Hepatocyte (in vitro differentiated cells): ENCODE measurements around the gene PDPN. TPM values are rescaled to one million over a fixed set of nuclear protein-coding genes. Genes with fewer than 3 reads are reported as not detected.

ENCODE experiments used
- DNase-seq: peaks from one replicate; pipeline ENCODE4 v3.0.0-alpha.2; 2016; ENCODE audit warnings: low spot score
- H2AFZ ChIP-seq: fragments of 200-600 bp; sonication (generic); 2 replicates; pipeline ENCODE4 v1.6.0; 2016; ENCODE audit warnings: antibody characterized with exemption, mild to moderate bottlenecking
- H3K27ac ChIP-seq: fragments of 200-600 bp; sonication (generic); 2 replicates; pipeline ENCODE4 v1.5.1; 2016; ENCODE audit warnings: mild to moderate bottlenecking
- H3K27me3 ChIP-seq: fragments of 200-600 bp; sonication (generic); 2 replicates; pipeline ENCODE4 v1.6.1; 2016
- H3K36me3 ChIP-seq: fragments of 200-600 bp; sonication (generic); replicated peaks from 2 replicates; pipeline ENCODE4 v1.5.1; 2016; ENCODE audit warnings: low read depth; ENCODE audit not compliant: insufficient read depth
- H3K4me1 ChIP-seq: fragments of 200-600 bp; sonication (generic); 2 replicates; pipeline ENCODE4 v1.5.1; 2016; ENCODE audit warnings: mild to moderate bottlenecking, moderate library complexity; ENCODE audit not compliant: insufficient read depth
- H3K4me2 ChIP-seq: fragments of 200-600 bp; sonication (generic); 2 replicates; pipeline ENCODE4 v1.6.0; 2016
- H3K4me3 ChIP-seq: fragments of 200-600 bp; sonication (generic); 2 replicates; pipeline ENCODE4 v1.5.1; 2016; ENCODE audit warnings: mild to moderate bottlenecking
- H3K79me2 ChIP-seq: fragments of 200-600 bp; sonication (generic); 2 replicates; pipeline ENCODE4 v1.6.0; 2017; ENCODE audit warnings: mild to moderate bottlenecking
- H3K9me2 ChIP-seq: fragments of 200-600 bp; sonication (generic); replicated peaks from 2 replicates; pipeline ENCODE4 v1.6.0; 2017; ENCODE audit warnings: mild to moderate bottlenecking; ENCODE audit not compliant: insufficient read depth
- H3K9me3 ChIP-seq: fragments of 200-600 bp; sonication (generic); 2 replicates; pipeline ENCODE4 v1.5.1; 2016; ENCODE audit warnings: low read depth, mild to moderate bottlenecking
- H4K20me1 ChIP-seq: fragments of 200-600 bp; sonication (generic); 2 replicates; pipeline ENCODE4 v1.6.0; 2016; ENCODE audit warnings: mild to moderate bottlenecking; ENCODE audit not compliant: insufficient read depth, poor library complexity, severe bottlenecking
- CTCF ChIP-seq: fragments of 200-600 bp; sonication (generic); IDR thresholded peaks from 2 replicates; pipeline ENCODE4 v1.5.1; 2016; ENCODE audit warnings: antibody characterized with exemption, mild to moderate bottlenecking; ENCODE audit not compliant: poor library complexity
- EZH2 ChIP-seq: fragments of 200-600 bp; sonication (generic); IDR thresholded peaks from 2 replicates; pipeline ENCODE4 v1.6.1; 2016; ENCODE audit warnings: antibody characterized with exemption, mild to moderate bottlenecking, borderline replicate concordance
- EZH2phosphoT487 ChIP-seq: fragments of 200-600 bp; sonication (generic); IDR thresholded peaks from one replicate; pipeline ENCODE4 v1.6.1; 2018; ENCODE audit warnings: antibody characterized with exemption, mild to moderate bottlenecking, low read depth, moderate library complexity; ENCODE audit not compliant: unreplicated experiment, severe bottlenecking
- WGBS: methylation state at CpG from one replicate; pipeline ENCODE4 v1.1.6; 2016; ENCODE audit warnings: low lambda C conversion rate; ENCODE audit errors: missing lambda C conversion rate; 5-methylcytosine and 5-hydroxymethylcytosine counted together
- polyA plus RNA-seq: library from polyadenylated mRNA; unstranded; fragments of >200 nt; fragmentation: Nextera tagmentation; extraction: Ambion mirVana; gene quantifications from 2 replicates; pipeline ENCODE4 v1.2.1, GENCODE V29; 2016
- total RNA-seq: library from RNA; depleted of rRNA; stranded (reverse); fragments of >200 nt; gene quantifications from 2 replicates; pipeline ENCODE4 v1.2.3, GENCODE V29; 2014

The PDPN gene
- total and polyA plus RNA-seq, 2 experiments from 2014 or later = 305 to 478 TPM

DNA sequence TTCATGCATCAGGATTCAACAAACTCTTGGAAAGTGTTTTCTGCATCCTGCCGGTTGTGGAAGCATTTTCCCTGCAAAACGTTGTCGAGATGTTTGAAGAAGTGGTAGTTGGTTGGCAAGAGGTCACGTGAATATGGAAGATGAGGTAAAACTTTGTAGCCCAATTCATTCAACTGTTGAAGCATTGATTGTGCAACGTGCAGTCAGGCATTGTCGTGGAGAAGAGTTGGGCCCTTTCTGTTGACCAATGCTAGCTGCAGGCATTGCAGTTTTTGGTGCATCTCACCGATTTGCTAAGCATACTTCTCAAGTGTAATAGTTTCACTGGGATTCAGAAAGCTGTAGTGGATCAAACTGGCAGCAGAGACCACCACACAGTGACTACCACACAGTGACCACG is 59.4 kb downstream of the PDPN start:
- H4K20me1 ChIP-seq = no peaks in the 10 kb centered on the region
- H2AFZ ChIP-seq = no peak overlapping the region
- TF ChIP-seq EZH2 = no peak
- TF ChIP-seq EZH2phosphoT487 = no peak
- TF ChIP-seq CTCF = no peak
- 87% methylated on average over 8 of the region's 8 CpGs for WGBS
- no peaks in the 10 kb centered on the region for H3K36me3 ChIP-seq
- H3K4me1 ChIP-seq = no peaks in the 10 kb centered on the region
- no peaks in the 10 kb centered on the region for H3K9me3 ChIP-seq
- H3K27me3 ChIP-seq = no peaks in the 10 kb centered on the region
- DNase-seq = no peak
- no peak overlapping the region for H3K27ac ChIP-seq
- no peak overlapping the region for H3K4me3 ChIP-seq
- no peaks in the 10 kb centered on the region for H3K9me2 ChIP-seq
- no peak overlapping the region for H3K4me2 ChIP-seq
- no peaks in the 10 kb centered on the region for H3K79me2 ChIP-seq

- no peak overlapping the region for H3K4me3 ChIP-seq
- 96% methylated on average over 7 of the region's 7 CpGs for WGBS
- no peaks in the 10 kb centered on the region for H3K79me2 ChIP-seq
- no peaks in the 10 kb centered on the region for H3K9me3 ChIP-seq
- no peak for DNase-seq
- no peak overlapping the region for H2AFZ ChIP-seq
- H3K9me2 ChIP-seq = no peaks in the 10 kb centered on the region
- no peaks in the 10 kb centered on the region for H3K4me1 ChIP-seq
- H3K27ac ChIP-seq = no peak overlapping the region
- TF ChIP-seq EZH2phosphoT487 (no peak), CTCF (no peak), EZH2 (no peak)
- no peaks in the 10 kb centered on the region for H3K27me3 ChIP-seq
- H3K4me2 ChIP-seq = no peak overlapping the region
- no peaks in the 10 kb centered on the region for H4K20me1 ChIP-seq
- H3K36me3 ChIP-seq = no peaks in the 10 kb centered on the region
Measured at GRCh38 chr1:13646521-13646920, 62.9 kb downstream of the PDPN start.

- no peak for TF ChIP-seq EZH2phosphoT487
- TF ChIP-seq EZH2 = no peak
- no peak for TF ChIP-seq CTCF
- H3K9me3 ChIP-seq = no peaks in the 10 kb centered on the region
- no peak overlapping the region for H3K4me3 ChIP-seq
- H3K9me2 ChIP-seq = no peaks in the 10 kb centered on the region
- no peaks in the 10 kb centered on the region for H4K20me1 ChIP-seq
- no peak for DNase-seq
- H3K4me2 ChIP-seq = no peak overlapping the region
- no peak overlapping the region for H2AFZ ChIP-seq
- WGBS = 68% methylated on average over 3 of the region's 3 CpGs
- H3K79me2 ChIP-seq = no peaks in the 10 kb centered on the region
- H3K4me1 ChIP-seq = no peaks in the 10 kb centered on the region
- no peaks in the 10 kb centered on the region for H3K27me3 ChIP-seq
- no peaks in the 10 kb centered on the region for H3K36me3 ChIP-seq
- H3K27ac ChIP-seq = no peak overlapping the region
Measured at GRCh38 chr1:13651279-13651678, 67.6 kb downstream of the PDPN start.

DNA sequence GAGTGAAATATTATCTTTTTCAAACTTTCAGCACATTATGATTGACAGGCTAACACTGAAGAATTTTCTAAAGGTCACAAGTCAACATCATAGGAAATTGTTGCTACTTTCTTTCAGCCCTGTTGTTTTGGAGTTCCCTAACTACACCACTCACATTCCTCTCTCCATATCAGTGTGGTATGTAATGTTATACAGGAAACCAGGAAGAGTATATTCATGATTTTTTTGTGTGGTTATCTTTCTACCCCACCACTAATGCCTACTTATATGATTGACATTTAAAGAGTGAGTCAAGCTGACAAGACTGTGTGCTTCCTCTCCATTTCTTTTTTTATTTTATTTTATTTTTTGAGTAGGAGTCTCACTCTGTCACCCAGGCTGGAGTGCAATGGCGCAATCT is 68.6 kb downstream of the PDPN start:
- Histone ChIP-seq H3K4me1 (no peaks in the 10 kb centered on the region), H3K4me3 (no peak overlapping the region), H3K27me3 (no peaks in the 10 kb centered on the region), H2AFZ (no peak overlapping the region), H3K27ac (no peak overlapping the region), H3K79me2 (no peaks in the 10 kb centered on the region), H3K4me2 (no peak overlapping the region), H3K36me3 (no peaks in the 10 kb centered on the region), H4K20me1 (no peaks in the 10 kb centered on the region), H3K9me2 (no peaks in the 10 kb centered on the region), H3K9me3 (no peaks in the 10 kb centered on the region)
- 100% methylated on average over 1 of the region's 1 CpG for WGBS
- no peak for DNase-seq
- TF ChIP-seq CTCF (no peak), EZH2 (no peak), EZH2phosphoT487 (no peak)
